RWPE2 (cell line): ENCODE data around the gene THSD4.
"Not testable (repeated sequence)": the region's sequence is repeated elsewhere in the genome, so short reads cannot be mapped to it uniquely, and the experiment has no call there.

Experiments used
- ATAC-seq: fragments of 200-7000 bp; cut with Tn5 transposase; 3 replicates; pipeline ENCODE4 v1.9.1; 2021; ENCODE audit warnings: low read depth
- DNase-seq: peaks from one replicate; pipeline ENCODE4 v3.0.0-alpha.2; 2020; ENCODE audit warnings: low spot score
- H3K27ac ChIP-seq: fragments of 450-650 bp; 2 replicates; pipeline ENCODE4 v1.5.1; 2017; ENCODE audit warnings: mild to moderate bottlenecking; ENCODE audit not compliant: poor library complexity, severe bottlenecking
- H3K27me3 ChIP-seq: fragments of 250-450 bp; sonication (Bioruptor Pico); 2 replicates; pipeline ENCODE4 v1.5.1; 2021; ENCODE audit warnings: mild to moderate bottlenecking, moderate library complexity; ENCODE audit not compliant: insufficient read depth, poor library complexity, severe bottlenecking
- H3K36me3 ChIP-seq: fragments of 250-450 bp; sonication (Bioruptor Pico); 2 replicates; pipeline ENCODE4 v1.5.1; 2020; ENCODE audit warnings: low read depth, mild to moderate bottlenecking, moderate library complexity
- H3K4me1 ChIP-seq: fragments of 250-450 bp; sonication (Bioruptor Pico); 2 replicates; pipeline ENCODE4 v1.5.1; 2021; ENCODE audit warnings: mild to moderate bottlenecking, moderate library complexity; ENCODE audit not compliant: insufficient read depth, poor library complexity, severe bottlenecking
- H3K4me3 ChIP-seq: fragments of 250-450 bp; sonication (Bioruptor Pico); 2 replicates; pipeline ENCODE4 v1.5.1; 2021; ENCODE audit warnings: mild to moderate bottlenecking, moderate library complexity; ENCODE audit not compliant: severe bottlenecking
- H3K9me3 ChIP-seq: fragments of 250-450 bp; sonication (Bioruptor Pico); 2 replicates; pipeline ENCODE4 v1.5.1; 2021; ENCODE audit warnings: mild to moderate bottlenecking, moderate library complexity; ENCODE audit not compliant: severe bottlenecking
- TF ChIP-seq, protein P1 (sequence below): fragments of 450-650 bp; IDR thresholded peaks from one replicate; pipeline ENCODE4 v1.5.1; 2017; ENCODE audit warnings: mild to moderate bottlenecking, moderate library complexity; ENCODE audit not compliant: poor library complexity, severe bottlenecking

THSD4 gene

DNA sequence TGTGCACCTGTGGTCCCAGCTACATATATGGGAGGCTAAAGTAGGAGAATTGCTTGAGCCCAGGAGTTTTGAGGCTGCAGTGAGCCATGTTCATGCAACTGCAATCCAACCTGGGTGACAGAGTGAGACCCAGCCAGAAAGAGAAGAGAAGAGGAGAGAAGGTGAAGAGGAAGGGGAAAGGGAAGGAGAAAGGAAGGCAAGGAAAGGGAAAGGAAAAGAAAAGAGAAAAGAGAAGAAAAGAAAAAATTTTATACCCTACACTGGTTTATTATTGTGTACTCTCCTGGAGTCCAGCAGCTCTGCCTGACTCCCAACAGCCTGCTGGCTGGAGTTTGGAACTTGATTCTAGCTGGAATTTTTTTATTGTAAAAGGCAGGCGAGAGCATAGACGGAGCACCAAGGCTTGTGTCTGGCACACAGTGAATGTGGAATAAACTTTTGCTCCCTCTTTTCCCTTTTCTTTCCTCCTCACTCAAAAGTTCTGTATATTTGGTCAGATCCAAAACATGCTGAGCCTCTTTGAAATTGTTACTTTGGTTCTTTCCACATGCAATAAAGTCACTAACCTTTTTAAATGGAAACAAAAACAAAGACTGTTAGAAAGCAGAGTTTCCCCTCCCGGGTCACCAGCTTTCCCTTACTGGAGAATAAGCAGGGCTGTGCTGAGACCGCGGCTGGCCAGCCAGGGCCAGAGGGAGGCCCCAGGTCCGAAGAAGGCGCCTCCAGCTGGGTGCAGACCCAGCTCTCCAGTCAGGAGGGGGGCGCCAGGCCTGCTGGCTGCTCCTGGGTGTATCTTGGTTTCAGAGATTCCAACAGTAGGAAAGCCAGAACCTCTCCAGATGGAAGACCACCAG is 9.9 kb downstream of the THSD4 start:
- H3K4me1 ChIP-seq = peaks cover 48% of the 10 kb centered on the region
- TF ChIP-seq, protein P1, sequence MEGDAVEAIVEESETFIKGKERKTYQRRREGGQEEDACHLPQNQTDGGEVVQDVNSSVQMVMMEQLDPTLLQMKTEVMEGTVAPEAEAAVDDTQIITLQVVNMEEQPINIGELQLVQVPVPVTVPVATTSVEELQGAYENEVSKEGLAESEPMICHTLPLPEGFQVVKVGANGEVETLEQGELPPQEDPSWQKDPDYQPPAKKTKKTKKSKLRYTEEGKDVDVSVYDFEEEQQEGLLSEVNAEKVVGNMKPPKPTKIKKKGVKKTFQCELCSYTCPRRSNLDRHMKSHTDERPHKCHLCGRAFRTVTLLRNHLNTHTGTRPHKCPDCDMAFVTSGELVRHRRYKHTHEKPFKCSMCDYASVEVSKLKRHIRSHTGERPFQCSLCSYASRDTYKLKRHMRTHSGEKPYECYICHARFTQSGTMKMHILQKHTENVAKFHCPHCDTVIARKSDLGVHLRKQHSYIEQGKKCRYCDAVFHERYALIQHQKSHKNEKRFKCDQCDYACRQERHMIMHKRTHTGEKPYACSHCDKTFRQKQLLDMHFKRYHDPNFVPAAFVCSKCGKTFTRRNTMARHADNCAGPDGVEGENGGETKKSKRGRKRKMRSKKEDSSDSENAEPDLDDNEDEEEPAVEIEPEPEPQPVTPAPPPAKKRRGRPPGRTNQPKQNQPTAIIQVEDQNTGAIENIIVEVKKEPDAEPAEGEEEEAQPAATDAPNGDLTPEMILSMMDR = no peak
- H3K4me3 ChIP-seq = no peak overlapping the region
- H3K27me3 ChIP-seq = no peaks in the 10 kb centered on the region
- H3K36me3 ChIP-seq = peaks cover 61% of the 10 kb centered on the region
- peak overlapping the region; percentile 96 for H3K27ac ChIP-seq
- no peak for ATAC-seq
- no peak for DNase-seq
- no peaks in the 10 kb centered on the region for H3K9me3 ChIP-seq

DNA sequence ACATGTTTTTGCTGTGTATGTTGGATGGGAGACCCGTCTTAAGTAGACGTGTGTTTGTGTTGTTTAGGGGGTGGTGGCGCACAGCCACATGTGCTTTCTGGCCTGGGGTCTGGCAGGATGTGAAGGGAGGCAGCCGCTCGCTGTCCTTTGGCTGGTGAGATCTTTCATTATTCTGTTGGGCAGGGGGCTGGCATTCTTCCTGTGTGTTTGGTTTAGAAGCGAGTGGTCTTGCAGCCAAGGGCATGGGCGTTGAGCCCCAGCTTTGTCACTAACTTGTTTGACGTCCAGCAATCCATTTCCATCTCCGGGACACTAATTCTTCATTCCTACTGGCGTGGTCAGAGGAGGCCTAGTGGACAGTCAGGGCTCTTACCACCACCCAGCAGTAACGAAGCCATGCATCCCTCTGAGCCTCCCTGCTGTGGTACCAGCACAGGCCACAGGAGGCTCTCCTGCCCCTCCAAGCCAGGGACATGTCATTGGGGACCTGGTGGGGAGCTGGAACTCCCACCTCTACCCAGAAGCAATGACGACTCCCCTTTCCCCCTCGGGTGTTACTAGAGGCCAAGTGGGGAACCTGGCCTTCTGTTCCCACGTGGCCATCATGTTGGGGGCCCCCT is 10.7 kb downstream of the THSD4 start:
- ATAC-seq = no peak
- Histone ChIP-seq H3K36me3 (peaks cover 64% of the 10 kb centered on the region), H3K27ac (peak overlapping the region; percentile 96), H3K4me3 (no peak overlapping the region), H3K4me1 (peaks cover 48% of the 10 kb centered on the region), H3K9me3 (no peaks in the 10 kb centered on the region), H3K27me3 (no peaks in the 10 kb centered on the region)
- TF ChIP-seq, protein P1 = no peak
- DNase-seq = no peak

DNA sequence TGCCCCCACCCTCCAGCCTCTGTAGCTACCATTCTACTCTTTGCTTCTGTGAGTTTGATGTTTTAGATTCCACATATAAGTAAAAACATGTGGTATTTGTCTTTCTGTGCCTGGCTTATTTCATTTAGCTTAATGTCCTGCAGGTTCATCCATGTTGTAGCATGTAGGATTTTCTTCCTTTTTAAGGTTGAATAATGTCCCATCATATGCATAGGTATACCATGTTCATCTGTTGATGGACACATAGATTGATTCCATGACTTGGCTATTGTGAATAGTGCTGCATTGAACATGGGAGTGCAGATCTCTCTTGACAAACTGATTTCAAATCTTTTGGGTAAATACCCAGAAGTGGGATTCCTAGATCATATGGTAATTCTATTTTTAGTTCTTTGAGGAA is 11.8 kb downstream of the THSD4 start:
- Histone ChIP-seq H3K27ac (peak overlapping the region; percentile 96), H3K27me3 (no peaks in the 10 kb centered on the region), H3K9me3 (no peaks in the 10 kb centered on the region), H3K4me3 (no peak overlapping the region), H3K36me3 (peaks cover 56% of the 10 kb centered on the region), H3K4me1 (peaks cover 48% of the 10 kb centered on the region)
- no peak for ATAC-seq
- DNase-seq = no peak
- TF ChIP-seq, protein P1 = no peak

DNA sequence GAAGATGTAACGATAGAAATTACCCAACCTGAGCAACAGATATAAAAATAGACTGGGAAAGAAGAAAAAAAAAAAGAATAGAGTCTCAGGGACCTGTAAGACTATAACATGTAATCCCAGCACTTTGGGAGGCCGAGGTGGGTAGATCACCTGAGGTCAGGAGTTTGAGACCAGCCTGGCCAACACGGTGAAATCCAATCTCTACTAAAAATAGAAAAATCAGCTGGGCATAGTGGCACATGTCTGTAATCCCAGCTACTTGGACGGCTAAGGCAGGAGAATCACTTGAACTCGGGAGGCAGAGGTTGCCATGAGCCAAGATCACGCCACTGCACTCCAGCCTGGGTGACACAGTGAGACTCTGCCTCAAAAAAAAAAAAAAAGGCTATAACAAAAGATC is 12.9 kb downstream of the THSD4 start:
- H3K4me3 ChIP-seq, ATAC-seq, H3K27me3 ChIP-seq, H3K9me3 ChIP-seq, DNase-seq: not testable (repeated sequence)
- peaks cover 54% of the 10 kb centered on the region for H3K4me1 ChIP-seq
- peaks cover 54% of the 10 kb centered on the region for H3K36me3 ChIP-seq
- H3K27ac ChIP-seq = peak overlapping the region; percentile 96

DNA sequence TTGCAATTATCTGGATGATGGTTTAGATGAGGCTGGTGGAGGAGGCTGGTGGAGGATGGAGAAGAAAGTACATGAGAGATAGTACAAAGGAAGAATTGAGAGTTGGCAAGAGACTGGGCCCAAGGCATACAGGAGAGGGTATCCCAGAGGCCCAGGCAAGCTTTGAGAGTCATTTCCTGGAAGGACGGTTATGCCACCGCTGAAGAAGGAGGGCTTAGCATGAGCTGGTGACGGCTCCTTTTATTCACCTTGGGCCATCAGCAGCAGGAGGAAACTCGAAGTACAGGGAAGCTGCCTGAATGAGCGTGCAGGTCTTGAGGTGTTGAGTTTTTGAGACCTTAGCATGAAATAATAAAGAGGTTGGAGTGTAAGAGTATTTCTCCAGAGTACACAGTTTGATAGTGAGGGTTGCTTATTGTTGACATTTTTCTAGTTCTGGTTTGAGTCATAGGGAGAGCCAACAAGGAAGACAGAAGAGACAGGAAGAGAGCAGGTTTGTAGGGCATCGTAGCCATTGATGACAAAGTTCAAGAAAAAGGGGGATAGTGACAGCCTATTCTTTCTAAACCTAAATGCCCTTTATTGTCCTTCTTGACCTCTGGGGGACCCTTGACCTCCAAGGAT is 13.8 kb downstream of the THSD4 start:
- Histone ChIP-seq H3K9me3 (no peaks in the 10 kb centered on the region), H3K4me1 (peaks cover 63% of the 10 kb centered on the region), H3K4me3 (no peak overlapping the region), H3K36me3 (peaks cover 50% of the 10 kb centered on the region), H3K27me3 (no peaks in the 10 kb centered on the region), H3K27ac (peak overlapping the region; percentile 96)
- TF ChIP-seq, protein P1 = no peak
- ATAC-seq (peak; percentile 55), DNase-seq (no peak)
